Tongue (tissue), 2 donors: ENCODE data around the gene AGAP1. TPM values are rescaled to one million over a fixed set of nuclear protein-coding genes. Genes with fewer than 3 reads are reported as not detected.

Experiments
- DNase-seq: peaks from one replicate; pipeline ENCODE4 v3.0.0-alpha.2; 2015
- total RNA-seq: library from RNA; depleted of rRNA; stranded (reverse); fragments of >200 nt; gene quantifications from one replicate; pipeline ENCODE4 v1.2.3, GENCODE V29; 2014

The AGAP1 gene
- total RNA-seq, 1 donor from 2014 or later: 33.0 TPM

DNA sequence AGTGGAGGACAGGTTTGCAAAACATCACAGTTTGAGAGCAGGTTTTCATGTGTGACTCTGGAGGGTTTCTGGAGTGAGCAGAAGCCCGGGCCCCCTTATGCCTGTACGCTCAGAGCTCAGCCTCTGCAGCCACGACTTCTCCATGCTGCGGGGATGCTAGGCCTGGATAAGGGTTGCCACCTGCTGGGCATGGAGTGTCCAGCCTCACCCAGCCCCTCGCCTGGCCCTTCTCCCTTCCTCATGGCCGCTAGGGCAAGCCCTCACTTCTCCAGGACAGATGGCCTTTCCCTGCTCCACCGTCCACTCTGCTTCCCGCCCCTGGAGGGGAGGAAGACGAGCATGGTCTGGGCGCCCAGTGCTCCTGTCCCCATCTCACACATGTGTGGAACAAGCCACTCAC is 355.6 kb downstream of the AGAP1 start:
- DNase-seq: no peak

DNA sequence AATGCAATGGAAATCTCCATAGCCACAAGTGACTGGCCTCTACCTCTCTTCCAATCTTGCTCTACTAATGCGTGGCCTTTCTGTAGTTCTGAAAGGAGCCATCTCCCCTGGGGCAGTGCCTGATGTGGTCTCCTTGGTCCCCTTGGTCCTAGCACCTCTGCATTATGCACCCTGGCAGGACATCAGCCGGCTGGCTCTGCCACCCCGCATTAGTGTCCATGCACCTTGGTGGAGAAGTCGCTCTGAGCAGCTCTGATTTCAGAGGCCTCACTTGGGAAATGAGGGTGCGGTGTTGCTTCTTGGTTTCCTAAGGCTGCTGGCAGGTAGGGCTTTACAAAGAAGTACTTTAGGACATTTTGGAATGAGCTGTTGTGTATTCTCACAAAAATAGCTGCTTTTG is 356.4 kb downstream of the AGAP1 start:
- no peak for DNase-seq

DNA sequence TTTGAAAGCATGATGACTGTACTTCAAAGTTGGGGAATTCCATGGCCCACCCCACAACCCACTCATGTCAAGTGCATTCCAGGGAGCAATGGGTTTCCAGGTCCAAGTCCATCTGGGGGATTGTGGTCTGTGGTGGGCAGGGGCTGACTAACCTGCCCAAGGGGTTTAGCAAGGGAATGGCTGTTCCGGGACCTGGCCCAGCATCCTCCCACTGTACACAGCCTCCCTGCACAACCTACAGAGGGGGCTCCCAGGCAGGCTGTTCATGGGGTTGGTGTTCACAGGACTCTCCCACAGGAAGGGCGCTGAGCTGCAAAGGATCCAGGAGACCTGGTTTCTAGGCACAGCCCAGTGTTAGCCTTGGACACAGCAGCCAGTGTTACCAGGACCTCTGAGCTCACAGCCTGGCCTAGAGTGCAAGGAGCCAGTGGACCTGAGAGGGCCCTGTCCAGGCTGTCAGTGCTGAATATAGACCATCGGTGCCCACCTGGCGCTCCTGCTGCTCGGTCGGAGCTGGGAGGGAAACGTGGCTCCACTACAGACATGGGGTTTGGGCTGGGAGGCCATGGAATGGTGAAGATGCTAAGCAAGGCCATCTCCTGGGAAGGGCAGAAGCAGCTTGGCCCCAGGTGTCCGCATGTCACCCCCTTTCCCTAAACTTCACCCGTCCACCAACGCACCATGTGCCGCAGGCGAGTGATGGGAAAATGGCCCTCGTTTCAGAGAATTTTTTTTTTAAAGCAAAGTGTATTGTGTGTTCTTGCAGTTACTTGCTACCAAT is 357.1 kb downstream of the AGAP1 start:
- DNase-seq: no peak

DNA sequence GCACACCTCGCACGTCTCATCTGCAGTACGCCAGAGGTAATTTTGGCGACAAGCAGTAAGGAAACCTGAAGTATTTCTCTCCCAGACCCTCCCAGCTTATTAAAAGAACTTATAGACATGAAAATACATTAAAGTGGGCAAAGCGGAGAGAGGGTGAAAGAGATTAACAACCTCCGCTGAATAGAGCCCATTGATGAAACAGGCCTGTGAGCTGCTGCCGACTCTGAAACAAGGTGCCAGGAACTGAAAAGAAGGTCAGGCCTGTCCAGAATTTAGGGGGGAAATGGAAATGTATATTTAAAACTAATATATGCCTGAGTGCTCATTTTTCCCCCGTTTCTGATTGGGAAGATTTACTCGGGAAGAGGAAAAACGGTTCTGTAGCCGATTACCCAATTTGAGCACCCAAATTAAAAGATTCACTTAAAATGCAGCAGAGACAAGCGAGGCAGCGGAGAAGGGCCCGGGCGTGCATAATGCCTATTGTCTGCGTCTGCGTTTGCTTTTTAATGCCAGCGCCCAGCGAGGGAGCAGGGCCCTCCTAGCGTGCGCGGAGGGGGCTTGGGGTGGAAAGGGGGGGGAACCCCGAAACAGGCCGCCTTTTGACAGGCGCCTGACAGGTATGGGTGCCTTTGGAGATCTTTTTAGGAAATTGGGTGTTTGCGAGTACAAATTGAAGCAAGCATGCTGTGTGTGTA is 358.1 kb downstream of the AGAP1 start:
- DNase-seq: no peak

DNA sequence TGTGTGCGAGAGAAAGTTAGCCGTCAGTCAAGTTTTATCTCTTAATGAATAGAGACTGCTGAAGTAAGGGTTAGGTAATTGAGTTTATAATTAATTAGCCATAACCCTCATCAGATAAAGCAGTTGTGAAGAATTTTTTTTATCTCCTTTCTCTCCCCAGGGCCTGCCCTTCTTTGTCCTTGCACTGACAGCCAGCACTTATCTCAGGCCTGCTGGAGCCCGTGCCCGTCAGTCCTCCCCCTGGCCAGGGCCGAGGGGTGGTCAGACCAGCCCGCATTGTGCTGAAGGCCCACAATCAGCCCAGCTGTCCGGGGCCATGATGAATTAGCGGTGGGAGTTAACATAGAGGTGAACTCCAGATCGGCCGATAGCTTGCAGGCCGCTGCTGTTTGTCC is 358.7 kb downstream of the AGAP1 start:
- no peak for DNase-seq

DNA sequence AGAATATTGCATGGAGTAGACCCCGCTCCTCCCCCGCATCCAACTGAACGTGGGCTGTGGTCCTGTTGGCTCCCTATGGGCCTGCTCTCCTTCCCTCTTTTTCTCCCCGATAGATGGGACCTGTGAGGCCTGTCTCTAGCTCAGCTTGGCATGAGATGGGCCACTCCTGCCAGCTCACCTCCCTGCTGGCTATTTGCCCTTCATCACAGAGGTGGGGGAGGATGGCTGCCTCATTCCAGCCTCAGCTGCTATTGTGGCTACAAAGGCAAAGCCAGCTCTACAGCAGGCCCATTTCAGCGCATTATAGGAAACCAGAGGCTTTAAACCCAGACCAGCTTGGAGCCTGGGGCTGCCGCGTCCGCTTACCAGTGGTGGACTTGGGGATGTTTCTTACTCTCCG is 360.4 kb downstream of the AGAP1 start:
- DNase-seq: no peak

DNA sequence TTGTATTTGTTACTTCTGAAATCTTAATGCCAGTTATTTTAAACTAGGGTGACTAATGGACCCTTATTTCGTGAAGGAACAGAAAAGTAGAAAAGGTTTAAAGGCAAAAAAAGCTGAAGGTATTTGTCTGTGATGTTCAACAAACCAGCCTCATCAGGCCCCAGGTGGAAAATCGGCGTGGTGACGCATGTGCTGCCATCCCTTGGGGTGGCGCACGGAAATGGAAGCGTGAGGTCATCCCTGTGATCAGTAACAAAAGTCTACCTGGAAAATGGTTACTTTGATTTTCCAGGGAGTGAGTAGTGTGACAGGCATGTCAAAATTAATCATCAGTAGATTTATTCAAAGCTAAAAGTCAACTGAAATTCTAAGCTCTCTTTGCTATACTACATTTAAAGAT is 361.2 kb downstream of the AGAP1 start:
- DNase-seq: peak; percentile 16

DNA sequence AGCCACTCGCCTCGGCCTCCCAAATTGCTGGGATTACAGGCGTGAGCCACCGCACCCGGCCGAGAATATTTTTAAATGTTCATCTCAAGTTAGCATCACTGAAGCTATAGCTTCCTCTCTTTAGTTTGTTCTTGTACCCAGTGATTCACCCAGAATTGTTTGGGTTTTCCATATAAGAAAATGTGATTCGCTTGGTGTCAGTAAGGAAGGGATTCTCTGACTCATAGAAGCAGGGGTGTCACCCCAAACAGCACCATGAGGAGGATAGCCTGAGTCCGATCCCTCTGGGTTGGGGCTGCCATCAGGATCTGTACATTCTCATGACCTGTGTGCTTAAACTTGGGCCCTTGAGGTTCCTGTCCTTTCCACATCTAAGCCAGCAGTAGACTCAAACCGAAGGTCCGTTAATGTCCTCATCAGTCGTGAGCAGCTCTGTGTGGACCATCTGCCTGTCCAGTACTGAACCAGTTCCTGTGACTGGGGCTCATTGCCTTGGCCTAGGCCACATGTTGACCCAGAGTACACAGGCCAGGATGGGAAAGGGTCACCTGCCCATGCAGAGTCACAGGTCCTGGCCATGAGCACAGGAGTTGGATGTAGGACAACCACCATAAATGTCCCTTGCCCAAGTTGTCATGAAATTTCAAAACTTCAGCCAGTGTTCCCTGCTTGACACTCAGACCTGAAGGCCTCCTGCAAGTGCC is 362.5 kb downstream of the AGAP1 start:
- no peak for DNase-seq

DNA sequence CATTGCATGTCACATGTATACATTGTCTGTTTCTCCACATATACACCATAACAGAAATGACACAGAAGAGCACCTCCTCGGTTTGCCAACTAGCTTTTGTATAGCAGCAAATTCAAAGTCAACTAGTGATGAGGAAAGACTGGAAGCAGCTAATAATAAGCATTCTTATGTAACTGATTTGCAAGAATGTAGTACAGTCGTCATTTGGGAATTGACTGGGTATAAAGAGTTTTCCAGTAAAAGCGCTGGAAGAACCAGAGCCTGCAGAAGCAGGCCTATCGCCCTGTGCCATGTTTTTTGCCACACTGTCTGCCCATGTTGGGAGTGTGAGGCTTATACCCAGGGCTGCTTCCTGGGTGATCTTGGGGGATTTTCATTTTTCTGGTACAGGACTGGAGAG is 363.8 kb downstream of the AGAP1 start:
- DNase-seq: no peak

DNA sequence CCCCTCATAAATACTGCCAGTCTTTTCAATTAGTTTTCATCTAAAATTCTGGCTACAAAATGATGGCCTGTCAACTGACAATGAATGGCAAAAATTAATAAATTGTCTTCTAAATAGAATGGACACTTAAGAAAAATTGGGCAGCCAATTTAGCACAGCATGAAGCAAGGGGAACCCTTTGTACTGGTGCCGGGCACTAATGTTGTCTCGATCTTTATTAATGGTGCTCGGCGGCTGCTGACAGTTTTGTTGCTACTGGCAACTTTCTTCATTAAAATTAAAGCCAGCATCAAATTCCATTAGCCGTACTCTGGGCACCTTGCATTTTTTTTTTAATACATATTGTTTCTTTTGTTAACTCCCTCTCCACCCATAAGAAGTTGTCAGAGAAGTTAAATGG is 365.0 kb downstream of the AGAP1 start:
- DNase-seq: no peak

DNA sequence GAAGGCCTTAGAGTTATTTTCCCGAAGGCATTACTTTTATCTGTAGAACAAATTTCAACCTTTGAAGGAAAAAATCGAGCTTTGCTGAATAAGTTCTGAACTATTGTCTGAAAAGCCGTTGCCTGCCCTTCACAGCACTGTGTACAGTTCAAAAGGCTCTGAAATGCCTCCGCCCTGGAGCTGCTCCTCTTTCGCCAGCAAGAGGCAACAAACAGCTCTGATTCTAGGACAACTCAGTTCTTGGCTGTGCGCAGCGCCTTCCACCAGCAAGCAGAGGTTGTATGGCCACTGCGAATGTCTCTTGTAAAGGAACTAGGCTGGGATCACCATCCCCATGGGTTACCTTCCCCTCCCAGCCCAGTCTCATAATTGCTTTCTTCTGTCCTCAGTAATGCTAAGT is 365.8 kb downstream of the AGAP1 start:
- peak; percentile 24 for DNase-seq

DNA sequence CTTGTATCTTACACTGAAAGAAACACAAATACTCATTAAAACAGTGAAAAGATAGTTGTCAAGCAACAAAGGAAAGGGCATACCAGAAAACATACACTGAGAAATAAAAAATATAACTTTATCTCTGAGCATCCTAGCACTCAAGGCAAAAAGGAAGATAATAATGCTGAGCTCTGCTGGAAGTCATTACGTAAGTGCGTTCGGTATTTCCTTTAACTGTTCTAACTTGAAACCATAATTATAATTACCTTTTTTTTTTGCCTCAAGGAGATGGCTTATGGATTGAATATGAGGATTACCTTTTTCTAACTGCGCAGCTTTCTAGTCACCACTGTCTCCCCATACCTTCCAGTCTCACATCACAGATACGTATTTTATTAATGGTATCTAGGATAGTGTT is 366.3 kb downstream of the AGAP1 start:
- DNase-seq: peak; percentile 18

DNA sequence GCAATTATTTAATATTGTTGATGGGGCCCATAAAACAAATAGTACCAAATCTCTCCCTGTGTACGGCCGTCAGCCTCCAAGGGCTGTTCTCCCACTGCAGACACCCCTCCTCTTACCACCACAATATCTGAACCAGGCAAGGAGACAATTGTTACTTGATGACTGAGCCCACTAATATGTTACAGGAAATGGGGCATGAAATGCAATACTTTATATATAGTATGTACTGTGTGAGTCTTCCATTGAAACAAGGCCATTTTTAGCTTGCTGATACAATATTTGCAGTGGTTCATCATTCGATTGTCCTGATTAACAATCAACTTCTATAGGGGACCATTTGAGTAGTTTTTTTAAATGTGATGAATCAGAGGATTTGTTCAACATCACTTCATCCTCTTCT is 367.0 kb downstream of the AGAP1 start:
- DNase-seq: no peak

DNA sequence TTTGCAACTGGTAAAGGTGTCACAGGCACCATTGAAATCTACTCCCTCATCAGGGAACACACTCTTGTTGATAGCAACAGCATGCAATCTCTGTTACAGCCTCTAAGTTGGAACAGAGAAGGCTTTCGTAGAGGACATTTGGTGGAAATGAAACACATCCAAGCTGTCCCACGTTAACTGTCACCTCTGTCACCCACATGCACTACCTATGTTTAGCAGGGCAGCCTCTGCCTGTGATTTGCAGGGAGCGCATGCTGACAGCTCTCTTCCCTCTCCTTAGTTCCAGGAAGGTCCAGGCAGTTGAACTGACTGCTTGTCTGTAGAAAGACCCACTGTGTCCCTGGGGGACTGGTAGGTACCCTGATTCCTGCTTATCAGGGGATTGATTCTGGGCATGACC is 367.5 kb downstream of the AGAP1 start:
- DNase-seq: no peak

DNA sequence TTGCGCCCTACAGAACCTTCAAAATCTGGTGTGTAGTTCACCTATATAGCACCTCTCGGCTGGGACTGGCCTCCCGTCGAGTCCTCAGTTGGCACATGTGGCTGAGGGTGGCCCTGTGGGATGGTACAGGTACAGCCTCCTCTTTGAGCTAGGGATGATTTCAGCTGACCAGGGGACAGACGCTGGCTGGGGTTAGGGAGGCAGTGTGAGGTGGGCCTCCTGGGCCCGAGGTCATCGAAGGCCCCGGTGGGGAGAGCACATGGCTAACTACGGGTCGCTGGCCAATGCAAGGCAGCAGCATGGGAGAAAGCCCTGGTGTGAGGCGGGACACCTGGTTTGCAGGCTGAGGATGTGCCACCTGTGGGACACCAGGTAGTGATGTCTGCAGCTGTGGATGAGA is 369.6 kb downstream of the AGAP1 start:
- no peak for DNase-seq

DNA sequence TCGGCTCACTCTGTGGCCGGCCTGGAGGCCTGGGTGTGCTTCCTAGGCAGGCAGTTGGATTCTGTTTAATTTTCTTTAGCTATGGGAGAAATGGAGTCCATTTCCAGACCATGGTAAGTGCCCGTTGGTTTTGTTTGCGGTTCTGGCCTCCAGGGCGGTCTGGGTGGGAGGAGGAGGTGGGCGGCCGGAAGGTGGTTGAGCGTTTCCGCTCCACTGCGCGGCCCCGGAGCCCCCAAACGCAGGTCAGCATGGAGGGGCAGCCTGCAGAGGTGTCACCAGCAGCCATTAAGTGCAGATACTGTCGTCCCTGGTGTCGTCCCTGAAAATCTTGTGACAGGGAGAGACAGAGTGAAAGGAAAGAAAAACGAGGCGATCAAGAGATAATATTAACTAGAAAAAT is 370.5 kb downstream of the AGAP1 start:
- DNase-seq: no peak

DNA sequence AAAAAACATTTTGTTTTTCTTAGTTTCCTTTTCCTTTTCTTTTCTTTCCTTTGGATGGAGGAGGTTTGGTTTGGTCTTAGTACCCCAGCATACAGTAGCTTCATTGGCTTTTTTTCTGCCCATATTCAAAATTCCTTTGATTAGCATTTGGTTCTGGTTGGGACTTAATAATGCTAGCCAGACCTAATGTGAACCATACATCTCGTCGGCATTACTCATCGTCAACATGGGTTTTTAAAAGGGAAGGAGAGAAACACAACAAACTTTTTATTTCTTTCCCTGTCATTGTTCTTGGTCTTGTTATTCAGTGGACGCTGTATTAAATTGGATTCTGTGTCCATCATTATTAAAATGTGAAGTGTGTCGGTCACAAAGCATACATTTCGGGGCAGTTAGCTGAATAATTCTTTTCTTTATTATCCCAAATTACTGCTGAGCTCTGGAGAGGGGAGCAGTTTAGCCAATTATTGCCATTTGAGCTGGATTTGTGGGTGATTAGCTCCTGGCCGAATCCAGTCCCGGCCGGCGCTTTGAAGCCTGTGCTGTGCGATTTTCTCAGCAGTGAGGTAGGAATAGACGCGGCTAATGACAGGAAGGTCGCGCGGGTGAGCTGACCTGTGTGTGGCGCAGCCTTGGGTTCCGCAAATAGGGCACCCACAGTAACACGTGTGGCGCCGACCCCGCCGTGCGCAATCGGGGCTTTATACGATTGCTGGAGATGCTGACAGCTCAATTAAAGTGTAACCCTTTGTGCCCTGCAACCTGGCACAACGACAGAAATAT is 371.1 kb downstream of the AGAP1 start:
- no peak for DNase-seq

DNA sequence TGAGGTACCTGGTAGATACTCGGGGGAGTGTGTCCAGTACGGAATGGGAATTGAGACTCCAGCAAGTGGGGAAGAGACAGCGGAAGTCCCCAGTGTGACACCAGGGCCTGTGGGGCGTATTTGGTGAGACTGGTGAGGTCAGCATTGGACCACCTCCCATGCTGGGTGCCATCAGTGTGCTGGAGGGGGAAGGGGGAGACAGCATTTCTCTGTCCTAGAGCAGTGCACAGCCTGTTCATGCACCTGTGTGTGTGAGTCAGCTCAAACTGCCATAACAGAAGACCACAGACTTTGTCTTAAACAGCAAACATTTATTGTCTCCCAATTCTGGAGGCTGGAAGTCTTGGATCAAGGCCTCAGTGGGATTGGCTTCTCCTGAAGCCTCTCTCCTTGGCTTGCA is 372.5 kb downstream of the AGAP1 start:
- no peak for DNase-seq

DNA sequence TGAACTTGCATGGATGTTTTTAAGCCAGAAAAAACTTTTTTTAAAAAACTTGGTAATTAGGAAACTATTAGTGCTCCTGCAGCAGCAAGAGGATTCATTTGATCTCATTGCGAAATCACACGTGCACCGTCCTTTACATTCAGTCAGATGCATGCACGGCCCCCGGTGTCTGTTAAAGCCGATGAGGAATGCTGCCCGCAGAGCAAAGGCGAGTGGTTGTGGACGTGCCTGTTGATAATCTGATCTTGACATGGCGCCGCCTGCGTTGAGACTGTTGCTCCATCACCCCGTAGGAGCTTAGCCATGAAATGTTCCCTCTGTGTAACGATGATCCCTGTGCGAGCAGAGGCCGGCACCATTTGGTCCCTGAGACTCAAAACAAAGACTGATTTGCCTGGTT is 374.4 kb downstream of the AGAP1 start:
- peak; percentile 46 for DNase-seq

DNA sequence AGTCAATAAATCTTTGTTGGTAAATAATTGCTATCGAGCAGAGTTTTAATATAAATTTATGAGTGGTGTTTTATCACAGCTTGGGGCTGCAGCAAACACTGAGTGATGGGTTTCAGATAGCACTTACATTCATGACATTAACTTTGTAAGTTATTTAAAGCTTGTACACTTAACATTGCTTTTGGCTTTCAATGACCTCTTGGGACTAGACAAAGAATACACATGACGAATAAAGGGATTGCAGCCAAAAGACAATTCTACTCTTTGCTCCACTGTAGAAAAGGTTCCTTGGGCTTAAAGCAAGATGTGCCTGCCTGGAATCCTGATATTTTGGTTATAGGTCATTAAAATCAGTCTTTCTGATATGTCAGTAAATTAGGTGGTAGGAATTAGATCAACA is 374.8 kb downstream of the AGAP1 start:
- DNase-seq: peak; percentile 37

DNA sequence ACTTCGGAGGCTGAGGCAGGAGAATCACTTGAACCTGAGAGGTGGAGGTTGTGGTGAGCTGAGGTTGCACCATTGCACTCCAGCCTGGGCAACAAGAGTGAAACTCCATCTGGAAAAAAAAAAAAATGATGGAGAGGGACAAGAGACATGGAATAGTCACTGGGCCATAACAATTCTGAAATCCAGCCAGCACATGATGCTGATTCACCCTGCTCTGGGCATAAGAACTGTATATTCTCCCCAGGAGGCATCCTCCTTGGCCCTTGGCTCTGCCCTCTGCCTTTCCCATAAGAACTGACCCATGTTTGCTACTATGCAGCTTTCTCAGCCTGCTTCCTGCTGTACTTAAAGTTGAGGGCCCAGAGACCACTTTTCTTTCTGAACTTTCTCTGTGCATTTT is 376.7 kb downstream of the AGAP1 start:
- DNase-seq: no peak

DNA sequence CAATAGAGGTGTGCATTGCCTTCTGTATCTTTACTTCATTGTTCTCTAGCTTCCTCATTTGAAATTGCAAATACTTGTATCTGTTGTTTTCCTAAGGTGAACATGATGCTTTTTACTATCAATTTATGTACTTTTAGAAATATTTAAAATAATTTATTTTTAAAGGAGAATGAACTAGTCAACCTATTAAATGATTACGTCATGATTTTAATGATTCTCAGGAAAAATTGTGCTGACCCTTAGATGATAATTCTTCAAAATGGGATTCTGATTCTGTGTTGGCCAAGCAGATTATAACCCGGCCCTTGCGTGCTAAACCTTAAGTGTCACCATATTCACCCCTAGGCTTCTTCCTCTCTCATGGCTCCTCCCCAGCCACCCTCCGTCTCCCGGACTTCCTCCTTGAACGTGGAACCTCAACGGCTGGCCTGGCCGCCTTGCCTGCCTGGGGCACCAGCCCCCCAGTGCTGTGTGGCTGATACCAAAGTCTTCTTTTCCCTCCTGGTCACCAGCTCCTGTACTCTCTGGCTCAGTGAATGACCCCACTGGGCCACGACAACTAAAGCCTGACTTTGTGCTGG is 382.3 kb downstream of the AGAP1 start:
- DNase-seq: no peak
